ENCODE results near the gene TOM1.
"Not testable (repeated sequence)": the region's sequence is repeated elsewhere in the genome, so short reads cannot be mapped to it uniquely, and the experiment has no call there.

The TOM1 gene

DNA sequence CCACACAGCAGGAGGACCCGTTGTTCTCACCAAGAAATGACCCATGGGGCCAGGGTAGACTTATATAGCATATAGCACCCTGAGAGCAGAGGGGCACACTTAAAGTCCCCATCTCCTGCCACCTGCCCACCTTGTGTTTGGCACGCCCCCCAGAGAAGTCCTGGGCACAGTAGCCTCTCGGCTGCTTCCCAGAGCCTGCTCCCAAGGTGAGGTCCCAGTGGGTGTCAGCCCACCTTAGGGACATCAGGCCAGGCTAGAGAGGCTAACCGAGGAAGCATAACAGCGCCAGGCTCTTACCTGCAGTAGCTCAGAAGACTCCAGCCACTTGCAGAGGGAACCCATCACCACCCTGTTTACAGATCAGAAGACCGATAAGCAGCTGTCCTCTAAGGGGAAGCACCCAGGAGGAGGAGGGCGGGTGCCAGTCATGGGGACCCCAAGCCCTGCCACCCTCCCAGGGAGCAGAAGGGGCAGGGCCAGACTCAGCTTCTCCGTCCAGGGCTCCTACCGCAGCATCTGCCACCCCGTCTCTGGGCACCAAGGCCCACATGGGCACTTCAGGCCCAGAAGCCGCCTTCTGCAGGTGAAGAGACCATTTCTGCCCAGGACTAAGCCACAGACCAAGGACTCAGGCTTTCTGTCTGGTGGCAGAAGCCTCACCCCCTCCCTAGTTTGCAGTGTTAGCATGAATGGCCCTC is 46.3 kb downstream of the TOM1 start:
- no peak for DNase-seq (ENCODE audit: low spot score)

DNA sequence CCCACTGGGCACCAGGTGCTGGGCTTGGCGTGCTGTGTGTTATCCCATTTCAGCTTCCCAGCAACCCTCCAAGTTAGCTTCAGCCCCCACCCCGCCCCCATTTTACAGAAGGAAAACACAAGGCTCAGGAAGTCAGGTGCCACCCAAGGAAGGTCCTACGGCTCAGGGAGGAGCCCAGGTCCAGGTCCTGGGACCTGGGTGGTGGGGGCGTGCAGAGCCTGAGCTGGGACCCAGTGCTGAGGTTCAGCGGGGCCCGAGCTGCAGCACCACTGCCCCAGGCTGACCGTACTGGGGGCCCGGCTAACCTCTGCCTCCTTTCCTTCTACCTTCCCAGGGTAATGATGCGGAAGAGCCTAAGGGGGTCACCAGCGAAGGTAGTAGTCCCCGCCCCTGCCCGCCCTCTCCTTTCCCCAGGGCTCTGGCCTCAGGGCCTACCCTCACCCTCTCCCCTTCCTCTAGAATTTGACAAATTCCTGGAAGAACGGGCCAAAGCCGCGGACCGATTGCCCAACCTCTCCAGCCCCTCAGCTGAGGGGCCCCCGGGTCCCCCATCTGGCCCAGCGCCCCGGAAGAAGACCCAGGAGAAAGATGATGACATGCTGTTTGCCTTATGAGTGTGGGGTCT is 47.0 kb downstream of the TOM1 start:
- DNase-seq (ENCODE audit: low spot score) = no peak

DNA sequence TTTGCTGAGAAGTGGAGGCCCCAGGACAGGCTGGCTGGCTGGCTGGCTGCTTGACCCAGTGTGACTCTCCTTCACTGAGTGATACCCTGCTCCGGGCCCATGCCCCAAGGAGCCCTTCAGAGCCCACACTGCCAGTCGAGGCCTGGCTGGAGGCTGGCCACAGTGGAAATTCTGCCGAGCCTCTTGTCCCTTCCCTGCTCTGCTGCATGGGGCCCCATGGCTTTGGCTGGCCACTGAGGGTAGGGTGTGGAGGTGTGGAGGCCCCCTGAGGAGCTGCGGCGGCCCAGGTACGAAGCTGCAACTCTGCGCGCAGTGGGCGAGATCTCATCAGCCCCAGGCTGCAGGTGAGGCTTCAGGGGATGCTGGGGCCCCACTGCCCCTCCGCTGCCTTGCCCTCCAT is 47.8 kb downstream of the TOM1 start:
- no peak for DNase-seq (ENCODE audit: low spot score)

DNA sequence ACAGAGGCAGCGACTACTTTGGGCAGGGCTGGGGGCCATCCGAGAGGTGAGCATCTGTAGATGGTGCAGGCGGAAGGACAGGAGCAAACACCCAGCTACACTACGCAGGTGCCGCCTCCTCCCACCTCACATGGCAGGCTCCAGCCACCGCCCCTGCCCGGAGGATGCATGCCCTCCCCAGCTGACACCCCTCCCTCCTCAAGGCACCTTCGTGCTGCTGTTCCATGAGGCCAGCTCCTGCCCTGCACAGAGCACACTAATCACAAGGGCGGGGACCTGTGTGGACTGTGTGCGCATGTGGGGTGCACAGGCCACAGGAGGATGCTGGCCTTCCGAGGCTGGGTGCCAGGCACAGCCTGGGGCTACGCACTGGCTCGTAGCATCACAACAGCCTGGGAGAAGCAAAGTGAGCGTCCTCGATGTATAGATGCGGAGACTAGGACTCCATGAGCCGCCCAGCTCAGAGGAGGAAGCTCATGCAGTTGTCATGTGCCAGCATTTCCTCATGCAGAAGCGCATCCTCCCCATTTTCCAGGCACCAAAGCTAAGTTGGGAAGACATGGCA is 48.4 kb downstream of the TOM1 start:
- no peak for DNase-seq (ENCODE audit: low spot score)

DNA sequence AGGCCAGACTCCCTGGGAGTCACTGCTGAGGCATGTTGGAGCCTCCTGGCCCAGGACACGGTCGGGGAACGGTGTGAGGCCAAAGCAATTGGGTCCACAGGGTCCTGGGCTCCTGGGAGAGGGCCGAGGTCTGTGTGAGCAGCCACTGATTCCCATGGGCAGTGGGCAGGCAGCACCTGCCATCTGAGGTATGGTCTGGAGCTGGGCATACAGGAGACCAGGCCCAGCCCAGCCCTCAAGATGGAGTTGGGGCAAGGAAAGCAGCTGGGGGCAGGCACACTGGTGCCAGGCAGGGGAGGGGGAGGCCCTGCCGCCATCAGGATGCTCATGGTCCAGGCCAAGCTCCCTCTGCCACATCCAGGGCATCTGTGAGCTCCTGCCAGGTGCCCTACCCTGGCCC is 49.0 kb downstream of the TOM1 start:
- no peak for DNase-seq (ENCODE audit: low spot score)

DNA sequence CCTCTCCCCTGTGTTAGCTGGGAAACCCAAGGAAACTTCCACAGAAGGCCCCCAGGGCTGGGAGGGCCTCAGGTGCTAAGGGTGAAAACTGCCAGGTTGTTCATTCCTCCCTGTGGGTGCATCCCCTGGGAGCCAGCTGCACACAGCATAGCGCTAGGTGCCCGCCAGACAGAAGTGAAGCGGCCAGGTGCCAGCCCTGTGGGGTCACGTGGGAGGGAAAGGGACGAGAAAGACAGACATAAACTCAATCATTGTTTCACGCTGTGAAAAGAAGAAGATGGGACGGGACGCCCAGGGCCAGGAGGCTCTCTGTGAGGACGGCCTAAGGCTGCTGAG is 49.6 kb downstream of the TOM1 start:
- no peak for DNase-seq (ENCODE audit: low spot score)

DNA sequence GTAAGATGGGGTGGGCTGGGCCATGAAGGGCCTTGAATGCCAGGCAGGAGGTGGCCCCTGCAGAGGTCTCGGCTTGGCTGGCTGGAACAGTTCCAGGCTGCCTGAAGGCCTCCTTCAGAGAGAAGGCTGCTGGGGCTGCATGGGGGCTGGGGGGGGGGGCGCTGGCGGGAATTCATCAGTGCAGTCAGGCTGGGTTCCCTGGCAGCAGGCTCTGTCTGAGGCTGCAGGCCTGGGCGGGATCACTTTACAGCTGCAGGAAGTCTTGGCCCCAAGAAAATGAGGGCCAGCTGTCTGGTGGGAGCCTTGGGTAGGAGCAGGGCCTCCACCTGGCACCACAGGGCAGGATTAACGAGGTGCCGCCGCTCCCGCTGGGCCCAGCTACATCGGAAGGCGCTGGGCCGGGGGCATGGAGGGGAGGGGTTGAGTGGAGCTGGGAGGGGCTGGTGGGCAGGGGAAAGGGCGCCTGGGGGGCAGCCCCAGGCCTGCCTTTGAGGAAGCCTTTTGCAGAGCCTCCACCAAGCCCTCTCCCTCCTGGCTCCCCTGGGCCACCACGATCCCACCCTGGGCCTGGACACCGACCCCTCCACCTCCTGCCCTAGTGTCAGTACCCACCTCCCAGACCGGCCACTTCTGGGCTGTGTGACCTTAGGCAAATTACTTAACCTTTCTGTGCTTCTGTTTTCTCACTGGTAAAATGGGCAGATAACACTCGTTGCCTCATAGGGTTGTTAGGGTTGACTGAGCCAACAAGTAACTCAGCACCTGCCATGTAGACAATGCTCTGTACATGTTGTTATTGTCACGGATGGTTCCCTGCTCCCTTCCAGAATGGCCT is 50.2 kb downstream of the TOM1 start:
- DNase-seq (ENCODE audit: low spot score) = no peak

DNA sequence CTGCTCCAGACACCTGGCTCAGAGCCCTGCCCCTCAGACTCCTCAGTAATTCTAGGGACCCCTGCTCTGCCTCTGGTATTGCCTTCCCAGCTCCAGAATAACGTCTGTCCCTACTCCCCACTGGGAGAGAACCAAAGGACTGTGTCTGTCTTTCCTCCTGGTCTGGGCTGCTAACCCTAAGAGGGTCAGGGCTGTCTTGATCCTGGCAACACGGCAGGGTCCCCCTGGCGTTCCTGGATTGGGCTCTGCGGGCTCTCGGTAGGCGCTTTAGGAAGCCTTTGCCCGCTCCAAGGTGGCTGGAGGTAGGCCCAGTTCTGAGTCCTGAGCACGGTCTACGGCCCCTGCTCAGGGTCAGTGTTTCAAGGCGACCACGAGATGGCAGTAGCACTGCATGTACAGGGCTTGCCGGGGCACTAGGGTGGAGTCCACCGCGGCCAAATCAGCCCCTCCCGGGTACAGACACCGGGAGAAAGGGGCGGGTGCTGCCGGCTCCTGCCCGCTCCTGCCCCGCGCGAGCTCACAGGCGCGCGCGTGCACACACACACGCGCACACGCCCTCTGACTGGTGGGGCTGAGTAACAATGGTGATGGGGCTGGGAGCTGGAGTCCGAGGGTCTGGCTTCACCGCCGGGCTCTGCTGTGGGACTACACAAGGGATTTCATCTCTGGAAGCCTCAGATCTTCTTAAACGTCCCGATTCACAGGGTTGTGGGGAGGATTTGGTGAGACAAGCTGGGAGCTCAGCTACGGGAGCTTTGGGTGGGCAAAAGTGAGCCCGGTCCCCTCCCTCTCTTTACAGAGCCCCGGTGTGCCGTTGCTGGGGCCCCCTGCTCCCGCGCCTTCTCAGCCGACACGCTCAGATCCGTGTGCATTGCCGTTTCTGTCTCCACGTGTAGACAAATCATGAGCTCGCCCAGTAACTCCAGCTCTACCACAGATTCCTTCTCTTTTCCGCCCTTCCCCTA is 51.1 kb downstream of the TOM1 start:
- DNase-seq (ENCODE audit: low spot score) = peak; percentile 77

DNA sequence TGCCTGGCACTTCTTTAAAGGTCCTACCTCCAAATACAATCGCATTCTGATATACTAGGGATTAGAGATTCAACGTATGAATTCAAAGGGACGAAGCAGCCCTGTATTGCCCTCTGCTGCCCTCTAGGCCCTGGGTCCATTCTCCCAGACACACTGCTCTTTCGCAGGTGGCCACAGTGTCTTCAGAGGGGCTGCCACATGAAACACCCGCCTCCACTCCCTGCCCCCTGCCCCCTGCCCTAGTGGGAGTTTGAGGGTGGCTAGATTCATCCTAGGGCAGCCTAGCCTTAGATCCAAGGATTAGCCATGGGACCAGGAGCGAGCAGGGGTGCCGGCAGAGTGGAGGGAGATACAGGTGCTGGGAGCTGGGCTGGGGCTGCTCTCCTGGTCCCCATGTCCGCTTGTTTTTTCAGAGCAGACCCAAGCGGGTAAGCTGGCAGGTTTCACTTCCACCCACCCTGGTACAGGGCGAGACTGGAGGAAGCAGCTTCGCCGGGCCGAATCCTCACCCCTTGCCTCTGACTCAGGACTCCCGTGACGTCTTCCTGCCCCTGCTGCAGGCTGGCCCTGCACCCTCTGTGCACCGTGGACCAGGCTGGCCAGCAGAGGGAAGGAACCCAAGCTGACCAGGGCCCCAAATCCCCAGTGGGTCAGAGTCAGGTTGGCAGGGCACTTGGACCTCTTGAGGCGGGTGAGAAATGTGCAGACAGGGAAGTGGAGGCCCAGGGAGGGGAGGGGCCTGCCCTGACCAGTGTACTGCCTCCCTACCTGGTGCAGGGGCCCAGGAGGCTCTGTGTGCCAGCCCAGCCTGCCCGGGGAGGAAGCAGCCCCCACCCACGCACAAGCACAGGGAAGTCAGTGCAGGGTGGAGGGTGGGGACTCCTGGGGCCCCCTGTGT is 52.8 kb downstream of the TOM1 start:
- peak; percentile 47 for DNase-seq (ENCODE audit: low spot score)

DNA sequence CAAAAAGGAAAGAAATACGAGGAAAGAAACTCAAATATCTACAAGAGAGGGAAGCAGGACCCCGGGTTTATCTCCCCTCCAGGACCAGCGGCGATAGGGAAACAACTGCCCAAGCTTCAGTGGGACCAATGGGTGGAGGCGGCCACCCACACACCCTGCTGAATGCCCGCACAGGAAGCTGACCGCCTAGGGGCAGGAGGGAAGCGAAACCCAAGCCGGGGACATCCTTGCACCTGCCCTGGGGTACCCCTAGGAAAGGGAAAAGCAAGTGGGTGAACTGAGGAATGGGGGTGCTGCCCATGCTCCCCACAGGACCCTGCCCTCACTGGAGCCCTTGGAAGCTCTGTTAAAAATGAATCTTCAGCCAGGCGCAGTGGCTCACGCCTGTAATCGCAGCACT is 53.6 kb downstream of the TOM1 start:
- no peak for DNase-seq (ENCODE audit: low spot score)

DNA sequence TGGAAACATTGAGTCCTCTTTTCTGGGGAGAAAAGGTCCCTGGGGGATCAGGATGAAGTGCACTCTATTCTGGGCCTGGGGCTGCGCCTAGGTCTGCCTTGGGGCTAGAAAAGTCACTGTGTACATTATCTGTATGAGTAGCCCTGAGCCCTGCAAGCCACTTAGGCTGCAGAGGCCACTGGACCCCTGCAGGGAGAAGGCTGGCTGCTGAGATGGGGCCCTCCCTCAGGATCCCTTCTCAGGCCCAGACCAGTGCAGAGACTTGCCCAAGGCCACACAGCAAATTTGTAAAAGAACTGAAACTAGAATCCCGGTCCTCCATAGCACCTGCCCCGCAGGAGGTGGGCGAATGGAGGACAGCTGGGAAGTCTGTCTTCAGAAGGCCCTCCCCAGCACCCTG is 54.4 kb downstream of the TOM1 start:
- DNase-seq (ENCODE audit: low spot score) = no peak

DNA sequence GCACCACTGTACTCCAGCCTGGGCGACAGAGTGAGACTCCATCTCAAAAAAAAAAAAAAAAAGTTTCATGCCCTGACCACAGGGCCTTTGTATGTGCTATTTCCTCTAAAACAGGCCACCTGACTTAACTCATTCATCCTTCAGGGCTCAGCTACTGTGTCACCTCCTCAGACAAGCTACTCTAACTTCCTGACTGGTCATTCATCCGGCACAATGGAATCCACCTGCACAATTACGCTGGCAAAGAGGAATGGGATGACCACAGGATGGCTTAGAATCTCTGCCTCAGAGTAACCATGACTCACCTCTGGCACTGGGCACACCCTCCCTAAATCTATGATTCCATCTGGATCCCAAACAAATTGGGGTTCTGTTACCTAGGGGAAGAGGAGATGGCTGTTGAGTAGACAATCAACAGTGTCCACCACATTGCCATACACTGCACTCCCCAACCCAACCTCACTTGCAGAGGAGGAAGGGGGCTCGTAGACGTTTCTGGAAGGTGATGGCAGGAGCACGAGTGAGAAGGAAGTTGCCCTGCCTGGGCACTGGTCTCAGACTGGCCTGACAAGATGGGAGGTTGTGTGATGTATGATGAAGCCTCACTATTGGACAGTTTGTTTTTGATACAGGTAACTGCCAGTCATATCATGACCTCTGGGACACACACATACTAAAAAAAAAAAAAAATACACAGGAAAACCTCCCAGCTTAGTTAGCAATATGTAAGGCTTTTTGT is 58.4 kb downstream of the TOM1 start:
- no peak for DNase-seq (ENCODE audit: low spot score)

DNA sequence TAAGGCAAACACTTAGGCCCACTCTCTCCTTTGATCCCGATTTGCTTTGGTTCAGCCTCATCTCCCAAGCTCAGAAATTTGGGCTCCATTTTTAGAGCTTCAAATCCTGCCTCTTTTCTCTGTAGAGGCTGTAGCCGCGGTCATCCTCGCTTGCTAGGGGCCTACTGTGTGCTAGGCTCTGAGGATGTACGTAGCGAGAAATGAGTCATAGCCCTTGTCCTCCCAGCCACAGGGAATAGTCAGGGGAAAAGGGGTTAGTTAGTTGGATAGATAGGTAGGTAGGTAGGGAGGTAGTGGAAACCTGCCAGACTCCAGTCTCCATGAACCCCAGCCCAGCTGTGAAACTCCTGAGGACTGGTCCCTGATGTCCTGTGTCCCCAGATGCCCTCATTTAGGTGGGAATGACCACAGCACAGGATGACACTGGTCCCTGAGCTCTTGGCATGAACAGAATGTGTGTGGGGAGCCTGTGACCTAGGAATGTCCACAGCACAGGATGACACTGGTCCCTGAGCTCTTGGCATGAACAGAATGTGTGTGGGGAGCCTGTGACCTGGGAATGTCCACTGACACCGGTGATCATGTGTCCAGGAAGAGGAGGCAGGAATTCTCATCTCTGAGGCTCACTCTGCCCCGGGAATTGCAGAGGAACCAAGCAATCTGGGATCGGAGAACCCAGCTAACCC is 59.8 kb downstream of the TOM1 start:
- DNase-seq (ENCODE audit: low spot score) = no peak

DNA sequence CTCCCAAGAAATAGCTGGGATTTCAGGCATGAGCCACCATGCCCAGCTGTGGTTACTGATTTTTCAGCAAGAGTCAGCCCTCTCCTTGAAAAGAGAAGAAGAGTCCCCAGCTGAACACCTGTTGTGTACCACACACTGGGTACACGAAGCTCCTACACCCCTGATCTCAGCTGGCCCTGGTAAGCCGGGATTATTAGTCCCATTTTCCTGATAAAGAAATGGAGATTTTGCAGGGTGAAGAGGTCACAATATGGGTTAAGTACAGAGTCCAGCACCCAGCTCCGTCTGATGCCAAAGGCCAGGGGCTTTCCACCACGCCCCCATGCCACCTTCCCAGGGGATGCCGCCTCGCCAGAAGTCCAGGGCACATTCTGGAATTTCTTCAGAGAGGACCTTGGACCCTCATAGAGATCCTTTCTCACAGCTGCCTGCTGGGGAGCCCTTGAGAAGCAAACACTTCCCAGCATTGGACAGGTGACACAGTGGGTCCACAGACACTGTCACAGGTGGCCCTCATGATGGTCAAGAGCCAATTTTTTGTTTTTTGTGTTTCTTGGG is 61.4 kb downstream of the TOM1 start:
- no peak for DNase-seq (ENCODE audit: low spot score)

DNA sequence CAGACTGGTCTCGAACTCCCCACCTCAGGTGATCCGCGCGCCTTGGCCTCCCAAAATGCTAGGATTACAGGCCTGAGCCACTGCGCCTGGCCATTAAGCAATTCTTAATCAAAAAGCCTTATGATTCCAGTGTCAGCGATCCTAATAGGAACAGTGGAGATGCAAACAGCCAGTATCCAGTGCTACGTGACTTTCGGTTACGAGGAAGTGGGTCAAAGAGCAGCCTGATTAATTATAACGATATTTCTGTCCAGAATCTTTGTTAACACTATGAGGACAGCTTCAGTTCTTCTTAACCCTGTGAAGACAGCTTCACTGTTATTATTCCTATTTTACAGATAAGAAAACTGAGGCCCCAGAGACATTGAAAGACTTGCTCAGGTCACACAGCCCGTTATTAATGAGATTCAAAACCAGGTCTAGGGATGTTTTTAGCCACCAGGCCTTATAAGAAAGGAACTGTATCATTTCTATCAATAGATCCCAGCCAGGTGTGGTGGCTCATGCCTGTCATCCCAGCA is 63.9 kb downstream of the TOM1 start:
- DNase-seq (ENCODE audit: low spot score) = no peak

DNA sequence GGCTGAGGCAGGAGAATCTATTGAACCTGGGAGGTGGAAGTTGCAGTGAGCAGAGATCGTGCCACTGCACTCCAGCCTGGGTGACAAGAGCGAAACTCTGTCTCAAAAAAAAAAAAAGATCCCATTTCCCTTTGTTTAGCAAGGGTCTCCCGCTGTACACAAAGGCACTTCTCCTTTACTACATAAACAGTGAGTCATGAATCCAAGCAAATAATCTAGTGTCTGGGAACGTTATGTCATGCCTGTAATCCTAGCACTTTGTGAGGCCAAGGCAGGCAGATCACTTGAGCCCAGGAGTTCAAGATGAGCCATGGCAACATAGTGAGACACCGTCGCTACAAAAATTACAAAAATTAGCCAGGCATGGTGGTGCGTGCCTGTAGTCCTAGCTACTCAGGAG is 64.5 kb downstream of the TOM1 start:
- not testable (repeated sequence) for DNase-seq (ENCODE audit: low spot score)

DNA sequence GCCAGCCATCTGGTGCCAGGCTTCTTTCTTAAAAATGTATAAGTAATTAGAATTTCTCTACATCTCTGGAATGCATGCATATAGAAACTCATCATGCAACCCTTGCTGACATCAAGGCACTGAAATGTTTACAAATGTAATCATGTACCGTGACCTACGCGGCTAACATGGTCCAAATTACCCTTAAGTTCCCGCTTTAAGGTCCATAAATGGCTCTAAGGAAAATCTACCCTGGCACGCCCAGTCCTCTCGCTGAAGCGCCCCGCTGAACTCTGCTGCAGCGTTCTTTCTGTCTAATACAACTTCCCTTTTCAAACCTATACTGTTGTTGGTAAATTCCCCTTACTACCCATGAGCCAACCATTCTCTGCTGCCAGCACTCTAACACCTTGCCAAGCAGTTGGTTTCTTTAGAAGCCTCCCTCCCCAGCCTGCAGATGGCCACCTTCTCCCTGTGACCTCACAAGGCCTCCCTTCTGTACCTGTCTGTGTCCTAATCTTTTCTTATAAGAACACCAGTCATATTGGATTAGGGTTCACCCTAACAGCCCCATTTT is 67.7 kb downstream of the TOM1 start:
- no peak for DNase-seq (ENCODE audit: low spot score)

DNA sequence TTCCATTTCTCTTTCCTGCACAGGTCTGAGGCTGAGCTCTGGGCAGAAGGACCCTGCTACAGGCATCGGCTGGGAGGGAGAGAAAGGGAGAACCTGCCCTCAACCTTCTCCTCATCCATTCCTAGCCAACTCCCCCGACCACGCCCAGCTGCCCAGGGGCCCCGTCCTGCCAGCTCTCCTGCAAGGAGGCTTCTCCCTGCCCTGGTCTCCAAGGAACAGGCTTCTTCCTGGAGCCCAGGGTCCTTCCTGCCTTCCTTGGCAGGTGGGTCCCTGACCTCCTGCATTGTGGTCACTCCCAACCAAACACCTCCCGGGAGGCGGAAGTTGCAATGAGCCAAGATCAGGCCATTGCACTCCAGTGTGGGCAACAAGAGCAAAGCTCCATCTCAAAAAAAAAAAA is 68.7 kb downstream of the TOM1 start:
- no peak for DNase-seq (ENCODE audit: low spot score)

DNA sequence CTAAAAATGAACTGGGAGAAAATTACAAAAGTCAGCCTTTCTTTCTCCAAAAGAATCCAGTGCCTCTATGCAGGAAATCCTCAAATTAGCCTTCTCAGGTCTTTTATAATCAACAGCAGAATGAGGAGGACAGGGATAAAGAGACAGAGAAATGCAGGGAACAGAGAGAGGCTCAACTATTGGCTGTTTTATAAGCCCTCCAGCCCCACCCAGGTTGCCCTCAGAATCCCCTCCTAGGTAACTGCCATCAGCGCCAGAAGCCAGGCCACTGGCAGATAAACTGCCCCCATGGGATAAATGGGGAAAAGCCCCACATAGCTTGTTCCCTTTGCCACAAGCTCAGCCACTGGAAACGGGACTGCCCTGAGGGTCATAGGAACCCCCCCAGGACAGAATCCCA is 70.3 kb downstream of the TOM1 start:
- no peak for DNase-seq (ENCODE audit: low spot score)
